ENCODE data around the gene ABCA3.

ABCA3 gene

GRCh38 chr16:2325181-2325580 is 15.3 kb downstream of the ABCA3 start:
- Histone ChIP-seq H3K9ac (ENCODE audit: low read length) (no peak overlapping the region), H3K4me3 (ENCODE audit: low read length) (no peak overlapping the region), H3K79me2 (ENCODE audit: low read length) (no peaks in the 10 kb centered on the region), H3K4me2 (ENCODE audit: low read length) (no peak overlapping the region), H2AFZ (ENCODE audit: low read depth, low read length) (no peak overlapping the region), H3K27ac (ENCODE audit: low read length) (no peak overlapping the region), H3K4me1 (ENCODE audit: low read length) (peaks cover 8% of the 10 kb centered on the region; the same call in 1 of the 2 replicates), H3K27me3 (ENCODE audit: low read depth, low read length) (peaks cover 24% of the 10 kb centered on the region), H3K36me3 (replicated peaks; ENCODE audit: low read depth, low read length) (no peaks in the 10 kb centered on the region), H3K9me3 (ENCODE audit: insufficient read depth, low read length) (no peaks in the 10 kb centered on the region), H4K20me1 (ENCODE audit: insufficient read depth, low read length) (no peaks in the 10 kb centered on the region)
- TF ChIP-seq CTCF (IDR thresholded peaks at IDR 0.05; ENCODE audit: low read depth, low read length) (no peak), EZH2phosphoT487 (IDR thresholded peaks at IDR 0.05; ENCODE audit: low read depth) (no peak)

GRCh38 chr16:2324296-2324859 is 16.1 kb downstream of the ABCA3 start:
- H3K27me3 ChIP-seq (ENCODE audit: low read depth, low read length), result peaks cover 21% of the 10 kb centered on the region
- no peak overlapping the region for H3K4me3 ChIP-seq (ENCODE audit: low read length)
- no peak for TF ChIP-seq CTCF (IDR thresholded peaks at IDR 0.05; ENCODE audit: low read depth, low read length)
- no peak for TF ChIP-seq EZH2phosphoT487 (IDR thresholded peaks at IDR 0.05; ENCODE audit: low read depth)
- H3K36me3 ChIP-seq (replicated peaks; ENCODE audit: low read depth, low read length), result no peaks in the 10 kb centered on the region
- no peak overlapping the region for H3K9ac ChIP-seq (ENCODE audit: low read length)
- H3K27ac ChIP-seq (ENCODE audit: low read length), result no peak overlapping the region
- no peaks in the 10 kb centered on the region for H3K9me3 ChIP-seq (ENCODE audit: insufficient read depth, low read length)
- no peaks in the 10 kb centered on the region for H3K79me2 ChIP-seq (ENCODE audit: low read length)
- H3K4me1 ChIP-seq (ENCODE audit: low read length), result peaks cover 8% of the 10 kb centered on the region; the same call in 1 of the 2 replicates
- no peak overlapping the region for H3K4me2 ChIP-seq (ENCODE audit: low read length)
- H4K20me1 ChIP-seq (ENCODE audit: insufficient read depth, low read length), result no peaks in the 10 kb centered on the region
- H2AFZ ChIP-seq (ENCODE audit: low read depth, low read length), result no peak overlapping the region

GRCh38 chr16:2323701-2324100 is 16.8 kb downstream of the ABCA3 start:
- TF ChIP-seq CTCF (IDR thresholded peaks at IDR 0.05; ENCODE audit: low read depth, low read length), result no peak
- Histone ChIP-seq H3K36me3 (replicated peaks; ENCODE audit: low read depth, low read length) (no peaks in the 10 kb centered on the region), H3K27ac (ENCODE audit: low read length) (no peak overlapping the region)

GRCh38 chr16:2319606-2320005 is 20.9 kb downstream of the ABCA3 start:
- H2AFZ ChIP-seq (ENCODE audit: low read depth, low read length), result no peak overlapping the region
- H3K9me3 ChIP-seq (ENCODE audit: insufficient read depth, low read length), result no peaks in the 10 kb centered on the region
- TF ChIP-seq CTCF (IDR thresholded peaks at IDR 0.05; ENCODE audit: low read depth, low read length), result no peak
- TF ChIP-seq EZH2phosphoT487 (IDR thresholded peaks at IDR 0.05; ENCODE audit: low read depth), result no peak
- 0 out of 2 replicates have a peak, but pooled peaks cover 5% of the 10 kb centered on the region for H3K27me3 ChIP-seq (ENCODE audit: low read depth, low read length)
- no peak overlapping the region for H3K9ac ChIP-seq (ENCODE audit: low read length)
- no peaks in the 10 kb centered on the region for H3K36me3 ChIP-seq (replicated peaks; ENCODE audit: low read depth, low read length)
- no peak overlapping the region for H3K4me3 ChIP-seq (ENCODE audit: low read length)
- no peaks in the 10 kb centered on the region for H3K79me2 ChIP-seq (ENCODE audit: low read length)
- H3K27ac ChIP-seq (ENCODE audit: low read length), result no peak overlapping the region
- H3K4me1 ChIP-seq (ENCODE audit: low read length), result peaks cover 8% of the 10 kb centered on the region; the same call in 1 of the 2 replicates
- no peaks in the 10 kb centered on the region for H4K20me1 ChIP-seq (ENCODE audit: insufficient read depth, low read length)
- H3K4me2 ChIP-seq (ENCODE audit: low read length), result no peak overlapping the region

More at GRCh38 chr16:2323701-2324100, 16.8 kb downstream of the ABCA3 start:
- Histone ChIP-seq H3K27me3 (ENCODE audit: low read depth, low read length) (peaks cover 21% of the 10 kb centered on the region), H3K9me3 (ENCODE audit: insufficient read depth, low read length) (no peaks in the 10 kb centered on the region), H3K9ac (ENCODE audit: low read length) (no peak overlapping the region), H4K20me1 (ENCODE audit: insufficient read depth, low read length) (no peaks in the 10 kb centered on the region), H3K4me1 (ENCODE audit: low read length) (peaks cover 8% of the 10 kb centered on the region; the same call in 1 of the 2 replicates), H3K79me2 (ENCODE audit: low read length) (no peaks in the 10 kb centered on the region), H3K4me3 (ENCODE audit: low read length) (no peak overlapping the region), H3K4me2 (ENCODE audit: low read length) (no peak overlapping the region), H2AFZ (ENCODE audit: low read depth, low read length) (no peak overlapping the region)
